ENCODE measurements around the gene SOX1.

SOX1 gene

DNA sequence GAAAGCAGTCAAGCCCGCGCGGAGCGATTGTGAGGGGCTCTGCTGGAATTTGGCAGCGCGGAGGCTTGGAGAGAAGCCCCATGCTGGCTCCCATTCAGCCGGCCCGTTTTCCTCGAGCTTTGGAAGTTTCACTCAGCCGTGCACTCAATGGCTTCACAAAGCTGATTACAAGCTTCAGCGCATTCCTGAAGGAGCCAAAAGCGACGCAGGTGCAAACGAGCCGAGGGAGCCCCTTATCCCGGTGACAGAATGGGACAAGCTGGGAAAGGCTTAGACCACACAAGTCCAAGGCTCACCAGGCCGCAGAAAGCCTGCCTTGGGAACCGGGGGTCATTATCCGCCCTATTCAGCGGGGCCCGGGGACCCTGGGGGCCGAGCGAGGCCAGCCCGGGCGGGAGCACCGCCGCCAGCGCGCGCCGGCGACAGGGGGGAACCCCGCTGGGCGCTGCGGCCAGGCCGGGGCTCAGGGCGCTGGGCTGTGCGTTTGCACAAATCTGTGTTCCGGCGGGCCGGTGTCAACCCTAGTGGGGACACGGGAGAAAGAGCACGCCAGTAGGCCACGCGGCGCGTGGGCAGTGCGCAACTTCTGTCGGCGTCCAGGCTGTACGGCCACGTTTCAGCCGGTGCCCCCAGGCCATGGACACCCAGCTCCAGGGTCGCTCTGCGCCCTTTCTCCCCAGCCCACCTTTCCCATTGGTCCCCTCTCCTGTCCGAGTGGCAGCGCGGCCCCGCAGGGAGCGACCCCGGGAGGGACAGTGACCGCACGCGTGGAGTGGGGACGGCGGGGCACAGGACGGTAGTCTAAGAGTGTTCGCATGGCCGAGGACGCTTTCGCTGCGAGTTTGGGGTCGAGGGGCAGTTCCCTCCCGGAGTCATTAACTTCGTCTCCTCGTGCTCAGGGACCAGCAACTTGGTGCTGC, 37.3 kb downstream of the SOX1 start:
- no peak overlapping the region for H3K4me3 ChIP-seq (ENCODE audit: control insufficient read depth, low read depth, low read length)
- DNase-seq (ENCODE audit: low read depth) = no peak
- TF ChIP-seq CTCF (conservative IDR thresholded peaks at IDR 0.05; ENCODE audit: control insufficient read depth, insufficient read depth, low read depth, low read length) = no peak

DNA sequence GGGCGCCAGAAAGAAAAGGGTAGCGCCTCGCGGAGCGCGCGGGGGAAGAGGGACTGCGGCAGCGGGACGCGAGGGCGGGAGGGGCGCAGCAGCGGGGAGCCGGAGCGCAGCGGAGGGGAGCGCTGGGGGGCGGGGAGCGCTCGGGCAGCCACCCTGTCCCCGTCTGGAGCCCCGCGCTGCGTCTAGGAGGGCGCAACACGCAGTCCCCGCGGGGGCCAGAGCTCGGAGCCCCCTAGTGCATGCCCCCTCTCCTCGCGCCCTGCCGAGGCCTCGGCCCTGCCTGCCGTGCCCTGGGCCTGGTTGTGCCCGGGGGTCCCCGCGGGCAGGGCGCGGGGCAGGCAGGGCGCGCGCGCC, 37.9 kb downstream of the SOX1 start:
- no peak for DNase-seq (ENCODE audit: low read depth)
- no peak overlapping the region for H3K4me3 ChIP-seq (ENCODE audit: control insufficient read depth, low read depth, low read length)
- no peak for TF ChIP-seq CTCF (conservative IDR thresholded peaks at IDR 0.05; ENCODE audit: control insufficient read depth, insufficient read depth, low read depth, low read length)

- H3K4me3 ChIP-seq (ENCODE audit: control insufficient read depth, low read depth, low read length) = no peak overlapping the region
- TF ChIP-seq CTCF (conservative IDR thresholded peaks at IDR 0.05; ENCODE audit: control insufficient read depth, insufficient read depth, low read depth, low read length) = no peak
- no peak for DNase-seq (ENCODE audit: low read depth)
These were observed 38.3 kb downstream of the SOX1 start for GRCh38 chr13:112105244-112105681.

- H3K4me3 ChIP-seq (ENCODE audit: control insufficient read depth, low read depth, low read length) = no peak overlapping the region
- no peak for DNase-seq (ENCODE audit: low read depth)
- no peak for TF ChIP-seq CTCF (conservative IDR thresholded peaks at IDR 0.05; ENCODE audit: control insufficient read depth, insufficient read depth, low read depth, low read length)
These were observed 38.9 kb downstream of the SOX1 start for GRCh38 chr13:112105892-112106291.

DNA sequence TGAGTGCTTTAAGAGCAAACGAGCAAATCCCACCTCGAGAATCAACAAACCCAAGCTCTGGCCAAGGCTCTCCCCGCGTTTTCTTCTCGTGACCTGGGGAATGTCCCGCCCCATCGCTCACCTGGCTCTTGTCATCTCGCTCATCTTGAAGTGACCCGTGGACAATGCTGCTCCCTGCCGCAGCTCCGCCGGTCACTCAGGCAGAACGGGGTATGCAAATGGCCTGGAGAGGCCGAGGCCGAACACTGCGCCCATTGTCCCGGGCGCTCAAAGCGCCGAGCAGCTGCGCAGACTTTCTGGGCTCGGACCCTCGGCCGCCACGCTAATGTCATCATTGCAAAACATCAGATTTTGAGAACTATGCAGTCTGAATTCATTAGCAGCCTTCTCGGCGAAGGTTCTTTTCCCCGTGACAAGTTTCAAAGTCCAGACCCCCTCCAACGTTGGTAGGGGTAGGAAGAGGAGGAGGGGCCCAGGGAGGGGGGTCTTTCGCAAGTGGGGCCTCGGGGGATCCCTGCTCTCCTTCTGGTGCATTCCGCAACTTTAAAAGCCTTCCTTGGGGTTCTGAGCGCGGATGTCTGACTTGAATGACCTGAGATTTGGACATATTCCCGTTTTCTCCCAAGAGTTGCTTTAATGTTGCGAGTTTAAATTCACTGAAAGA, 39.7 kb downstream of the SOX1 start:
- DNase-seq (ENCODE audit: low read depth) = no peak
- TF ChIP-seq CTCF (conservative IDR thresholded peaks at IDR 0.05; ENCODE audit: control insufficient read depth, insufficient read depth, low read depth, low read length) = no peak
- H3K4me3 ChIP-seq (ENCODE audit: control insufficient read depth, low read depth, low read length) = no peak overlapping the region

- no peak overlapping the region for H3K4me3 ChIP-seq (ENCODE audit: control insufficient read depth, low read depth, low read length)
- TF ChIP-seq CTCF (conservative IDR thresholded peaks at IDR 0.05; ENCODE audit: control insufficient read depth, insufficient read depth, low read depth, low read length) = no peak
- DNase-seq (ENCODE audit: low read depth) = no peak
These were observed 40.3 kb downstream of the SOX1 start for GRCh38 chr13:112107289-112107688.

All from fibroblast of mammary gland (primary cell).